Measurements from ENCODE around the gene ARHGAP26. TPM values are rescaled to one million over a fixed set of nuclear protein-coding genes. Genes with fewer than 3 reads are reported as not detected.

ARHGAP26 gene
- total and polyA plus RNA-seq, 2 donors (not counting 3 experiments of a cell fraction or from before 2014, with no cell fraction given), result 3.1 to 16.2 TPM

DNA sequence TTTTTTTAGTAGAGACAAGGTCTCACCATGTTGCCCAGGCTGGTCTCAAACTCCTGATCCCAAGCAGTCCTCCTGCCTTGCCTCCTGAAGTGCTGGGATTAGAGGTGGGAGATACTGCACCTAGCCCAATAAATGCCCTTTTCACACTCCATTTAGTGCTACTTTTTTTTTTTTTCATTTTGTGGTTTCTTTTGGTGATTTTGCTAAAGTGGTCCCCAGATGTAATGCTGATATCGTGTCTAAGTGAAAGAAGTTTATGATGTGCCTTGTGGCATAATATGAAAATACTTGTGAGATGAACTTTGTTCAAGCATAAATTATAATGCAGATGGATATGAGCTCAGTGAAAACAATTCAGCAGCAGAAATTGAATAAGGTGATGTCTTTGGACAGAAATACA lies 227.4 kb downstream of the ARHGAP26 start:
- no peak overlapping the region for H2AFZ ChIP-seq (ENCODE audit: low read depth, low read length)
- BruUV-seq (replicated peaks), result no TSS peak
- peaks cover 12% of the 10 kb centered on the region for H3K4me1 ChIP-seq (ENCODE audit: control insufficient read depth, extremely low read depth, insufficient read depth, low read length)
- no peak overlapping the region for H3K9ac ChIP-seq (replicated peaks; ENCODE audit: extremely low read depth, insufficient read depth, low read length)
- no peak for DNase-seq (ENCODE audit: low read depth, low spot score)
- no peak for FAIRE-seq
- intact Hi-C loops (cut with micrococcal nuclease) (no loop called here), dilution Hi-C loops (cut with MboI; ENCODE audit: extremely low pct_ligation_motif_present, low sequenced_read_pairs) (no loop called here)
- no peaks in the 10 kb centered on the region for H3K9me1 ChIP-seq (replicated peaks; ENCODE audit: control insufficient read depth, extremely low read depth, insufficient read depth, low read length)
- no peaks in the 10 kb centered on the region for H3K79me2 ChIP-seq (ENCODE audit: control insufficient read depth, insufficient read depth, low read length)
- H3K4me2 ChIP-seq (ENCODE audit: insufficient read depth, low read length), result no peak overlapping the region
- no peaks in the 10 kb centered on the region for H4K20me1 ChIP-seq (replicated peaks; ENCODE audit: control insufficient read depth, extremely low read depth, insufficient read depth, low read length)
- ChIA-PET POLR2A (no interaction called here), CTCF (interaction anchor here (0.6 kb wide), 1 partner anchor 468 kb away, joined by 3 read pairs; no protein-coding TSS in a partner anchor)
- no peak for TF ChIP-seq POLR2A (IDR thresholded peaks at IDR 0.05; ENCODE audit: low read depth, low read length)
- no peak for TF ChIP-seq FOS (IDR thresholded peaks at IDR 0.05; ENCODE audit: borderline replicate concordance, insufficient read depth, low read length)
- TF ChIP-seq JUN (IDR thresholded peaks at IDR 0.05; ENCODE audit: borderline replicate concordance, insufficient read depth, insufficient read length, low read depth), result no peak
- no peak for TF ChIP-seq POLR2AphosphoS5 (IDR thresholded peaks at IDR 0.05; ENCODE audit: insufficient read depth, low read depth, low read length)
- TF ChIP-seq GATA2 (IDR thresholded peaks at IDR 0.05; ENCODE audit: insufficient read depth, insufficient read length, low read depth, low read length), result no peak
- H3K9me3 ChIP-seq (replicated peaks; ENCODE audit: control insufficient read depth, insufficient read depth, low read length), result no peaks in the 10 kb centered on the region
- H3K4me3 ChIP-seq (replicated peaks in 1 of 3; ENCODE audit: insufficient read depth in 1 of 3, low read depth in 1 of 3, low read length in 3 of 3), result no peak overlapping the region
- H3K27ac ChIP-seq (ENCODE audit: insufficient read depth, low read depth, low read length), result no peak overlapping the region
- no peaks in the 10 kb centered on the region for H3K27me3 ChIP-seq (ENCODE audit: control insufficient read depth in 2 of 2, insufficient read depth in 2 of 2, low read length in 2 of 2)
- H3K36me3 ChIP-seq (ENCODE audit: control insufficient read depth in 2 of 2, extremely low read depth in 1 of 2, insufficient read depth in 2 of 2, low read length in 2 of 2), result no peaks in the 10 kb centered on the region

GRCh38 chr5:142998316-142999020 lies 228.3 kb downstream of the ARHGAP26 start:
- no TSS peak for BruUV-seq (replicated peaks)
- ChIA-PET CTCF (interaction anchor here (1.1 to 1.7 kb wide), 2 partner anchors 60 to 77 kb away, joined by 3 to 7 read pairs; no protein-coding TSS in a partner anchor), POLR2A (no interaction called here)
- TF ChIP-seq, protein P1, sequence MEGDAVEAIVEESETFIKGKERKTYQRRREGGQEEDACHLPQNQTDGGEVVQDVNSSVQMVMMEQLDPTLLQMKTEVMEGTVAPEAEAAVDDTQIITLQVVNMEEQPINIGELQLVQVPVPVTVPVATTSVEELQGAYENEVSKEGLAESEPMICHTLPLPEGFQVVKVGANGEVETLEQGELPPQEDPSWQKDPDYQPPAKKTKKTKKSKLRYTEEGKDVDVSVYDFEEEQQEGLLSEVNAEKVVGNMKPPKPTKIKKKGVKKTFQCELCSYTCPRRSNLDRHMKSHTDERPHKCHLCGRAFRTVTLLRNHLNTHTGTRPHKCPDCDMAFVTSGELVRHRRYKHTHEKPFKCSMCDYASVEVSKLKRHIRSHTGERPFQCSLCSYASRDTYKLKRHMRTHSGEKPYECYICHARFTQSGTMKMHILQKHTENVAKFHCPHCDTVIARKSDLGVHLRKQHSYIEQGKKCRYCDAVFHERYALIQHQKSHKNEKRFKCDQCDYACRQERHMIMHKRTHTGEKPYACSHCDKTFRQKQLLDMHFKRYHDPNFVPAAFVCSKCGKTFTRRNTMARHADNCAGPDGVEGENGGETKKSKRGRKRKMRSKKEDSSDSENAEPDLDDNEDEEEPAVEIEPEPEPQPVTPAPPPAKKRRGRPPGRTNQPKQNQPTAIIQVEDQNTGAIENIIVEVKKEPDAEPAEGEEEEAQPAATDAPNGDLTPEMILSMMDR (IDR thresholded peaks at IDR 0.05; ENCODE audit: extremely low read depth in 1 of 2, insufficient read depth in 1 of 2, low read depth in 1 of 2, low read length in 2 of 2), result no peak
- TF ChIP-seq JUN (IDR thresholded peaks at IDR 0.05; ENCODE audit: borderline replicate concordance, insufficient read depth, insufficient read length, low read depth) (no peak), POLR2AphosphoS5 (IDR thresholded peaks at IDR 0.05; ENCODE audit: insufficient read depth, low read depth, low read length) (no peak), POLR2A (IDR thresholded peaks at IDR 0.05; ENCODE audit: low read depth, low read length) (no peak), FOS (IDR thresholded peaks at IDR 0.05; ENCODE audit: borderline replicate concordance, insufficient read depth, low read length) (no peak), GATA2 (IDR thresholded peaks at IDR 0.05; ENCODE audit: insufficient read depth, insufficient read length, low read depth, low read length) (no peak), MYC (IDR thresholded peaks at IDR 0.05; ENCODE audit: low read depth, low read length) (no peak), EZH2 (IDR thresholded peaks at IDR 0.05; ENCODE audit: borderline replicate concordance, low read depth, low read length, severe bottlenecking) (no peak)
- TF ChIP-seq, protein P2, sequence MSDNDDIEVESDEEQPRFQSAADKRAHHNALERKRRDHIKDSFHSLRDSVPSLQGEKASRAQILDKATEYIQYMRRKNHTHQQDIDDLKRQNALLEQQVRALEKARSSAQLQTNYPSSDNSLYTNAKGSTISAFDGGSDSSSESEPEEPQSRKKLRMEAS (IDR thresholded peaks at IDR 0.05; ENCODE audit: insufficient read depth, insufficient read length), result no peak
- Histone ChIP-seq H3K9ac (replicated peaks; ENCODE audit: extremely low read depth, insufficient read depth, low read length) (no peak overlapping the region), H3K79me2 (ENCODE audit: control insufficient read depth, insufficient read depth, low read length) (no peaks in the 10 kb centered on the region), H3K36me3 (ENCODE audit: control insufficient read depth in 2 of 2, extremely low read depth in 1 of 2, insufficient read depth in 2 of 2, low read length in 2 of 2) (no peaks in the 10 kb centered on the region), H4K20me1 (replicated peaks; ENCODE audit: control insufficient read depth, extremely low read depth, insufficient read depth, low read length) (no peaks in the 10 kb centered on the region), H3K4me3 (replicated peaks in 1 of 3; ENCODE audit: insufficient read depth in 1 of 3, low read depth in 1 of 3, low read length in 3 of 3) (no peak overlapping the region), H3K9me3 (replicated peaks; ENCODE audit: control insufficient read depth, insufficient read depth, low read length) (no peaks in the 10 kb centered on the region), H3K4me2 (ENCODE audit: insufficient read depth, low read length) (no peak overlapping the region), H3K4me1 (ENCODE audit: control insufficient read depth, extremely low read depth, insufficient read depth, low read length) (peaks cover 21% of the 10 kb centered on the region), H3K27ac (ENCODE audit: insufficient read depth, low read depth, low read length) (no peak overlapping the region), H3K9me1 (replicated peaks; ENCODE audit: control insufficient read depth, extremely low read depth, insufficient read depth, low read length) (no peaks in the 10 kb centered on the region), H2AFZ (ENCODE audit: low read depth, low read length) (no peak overlapping the region), H3K27me3 (ENCODE audit: control insufficient read depth in 2 of 2, insufficient read depth in 2 of 2, low read length in 2 of 2) (no peaks in the 10 kb centered on the region)
- DNase-seq (ENCODE audit: low read depth, low spot score) (no peak), FAIRE-seq (no peak)
- dilution Hi-C loops (cut with MboI; ENCODE audit: extremely low pct_ligation_motif_present, low sequenced_read_pairs), result no loop called here
- intact Hi-C loops (cut with micrococcal nuclease), result no loop called here
